GM06990 (cell line): ENCODE measurements around the gene CLIP4.

Experiments used
- DNase-seq: peaks from one replicate; pipeline ENCODE4 v3.0.0-alpha.2; 2011; ENCODE audit not compliant: insufficient read length; ENCODE audit errors: extremely low read depth
- H3K27me3 ChIP-seq: replicated peaks from 2 replicates; pipeline ENCODE4 v1.6.0; 2011; ENCODE audit warnings: low read length; ENCODE audit not compliant: control insufficient read depth, insufficient read depth
- H3K36me3 ChIP-seq: 2 replicates; pipeline ENCODE4 v1.5.1; 2011; ENCODE audit warnings: low read length; ENCODE audit not compliant: control insufficient read depth, insufficient read depth
- H3K4me3 ChIP-seq: replicated peaks from 2 replicates; pipeline ENCODE4 v1.5.1; 2011; ENCODE audit warnings: low read depth, mild to moderate bottlenecking, control low read depth, low read length
- CTCF ChIP-seq: IDR thresholded peaks from 2 replicates; pipeline ENCODE4 v1.5.1; 2011; ENCODE audit warnings: low read length, control low read depth, mild to moderate bottlenecking, inconsistent platforms; ENCODE audit not compliant: insufficient read depth, poor library complexity, severe bottlenecking

The CLIP4 gene

GRCh38 chr2:29222381-29223179 is 107.4 kb downstream of the CLIP4 start:
- H3K27me3 ChIP-seq = no peaks in the 10 kb centered on the region; the same call in 1 of the 2 replicates
- DNase-seq = no peak
- no peak for TF ChIP-seq CTCF
- H3K4me3 ChIP-seq = no peak overlapping the region
- H3K36me3 ChIP-seq = no peaks in the 10 kb centered on the region

GRCh38 chr2:29223257-29223656 is 108.0 kb downstream of the CLIP4 start:
- no peaks in the 10 kb centered on the region for H3K36me3 ChIP-seq
- H3K4me3 ChIP-seq = no peak overlapping the region
- H3K27me3 ChIP-seq = no peaks in the 10 kb centered on the region; the same call in 1 of the 2 replicates
- no peak for DNase-seq
- no peak for TF ChIP-seq CTCF

- Histone ChIP-seq H3K4me3 (no peak overlapping the region), H3K36me3 (no peaks in the 10 kb centered on the region), H3K27me3 (no peaks in the 10 kb centered on the region; the same call in 1 of the 2 replicates)
- TF ChIP-seq CTCF = no peak
- DNase-seq = no peak
Measured at GRCh38 chr2:29223851-29224692, 108.9 kb downstream of the CLIP4 start.

- no peak for TF ChIP-seq CTCF
- Histone ChIP-seq H3K36me3 (no peaks in the 10 kb centered on the region), H3K27me3 (no peaks in the 10 kb centered on the region; the same call in 1 of the 2 replicates), H3K4me3 (no peak overlapping the region)
- no peak for DNase-seq
Measured at GRCh38 chr2:29224693-29225551, 109.7 kb downstream of the CLIP4 start.

GRCh38 chr2:29225814-29226213 is 110.6 kb downstream of the CLIP4 start:
- H3K36me3 ChIP-seq = no peaks in the 10 kb centered on the region
- no peak overlapping the region for H3K4me3 ChIP-seq
- no peaks in the 10 kb centered on the region; the same call in 1 of the 2 replicates for H3K27me3 ChIP-seq
- no peak for TF ChIP-seq CTCF
- no peak for DNase-seq
